Measurements from ENCODE around the gene ECHDC3.

- TF ChIP-seq CTCF (IDR thresholded peaks at IDR 0.05) (no peak), POLR2AphosphoS5 (IDR thresholded peaks at IDR 0.05) (no peak), EP300 (IDR thresholded peaks at IDR 0.05) (no peak)
These were observed 53.1 kb downstream of the ECHDC3 start for GRCh38 chr10:11795101-11795920.

Measured in esophagus muscularis mucosa (tissue), 4 donors.